ENCODE data around the gene LYPD3.

DNA sequence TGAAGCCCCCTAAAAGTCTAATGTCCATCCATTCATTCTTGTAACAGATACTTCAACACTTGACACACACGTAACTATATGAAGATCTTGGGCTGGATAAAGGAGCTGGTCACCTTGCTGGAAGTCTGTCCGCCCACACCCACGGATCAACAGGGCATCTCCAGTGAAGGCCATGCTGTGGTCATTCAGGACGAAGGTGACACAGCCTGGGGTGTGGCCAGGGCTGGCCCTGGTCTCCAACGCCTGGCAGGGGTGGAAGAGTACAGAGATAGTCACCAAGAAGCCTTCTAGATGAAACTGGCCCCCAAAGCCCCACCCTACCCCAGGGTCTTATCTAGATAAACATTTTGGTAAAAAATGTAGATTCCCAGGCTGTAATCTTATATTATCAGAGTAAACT is 45.9 kb upstream of the LYPD3 start:
- TF ChIP-seq, protein P1, sequence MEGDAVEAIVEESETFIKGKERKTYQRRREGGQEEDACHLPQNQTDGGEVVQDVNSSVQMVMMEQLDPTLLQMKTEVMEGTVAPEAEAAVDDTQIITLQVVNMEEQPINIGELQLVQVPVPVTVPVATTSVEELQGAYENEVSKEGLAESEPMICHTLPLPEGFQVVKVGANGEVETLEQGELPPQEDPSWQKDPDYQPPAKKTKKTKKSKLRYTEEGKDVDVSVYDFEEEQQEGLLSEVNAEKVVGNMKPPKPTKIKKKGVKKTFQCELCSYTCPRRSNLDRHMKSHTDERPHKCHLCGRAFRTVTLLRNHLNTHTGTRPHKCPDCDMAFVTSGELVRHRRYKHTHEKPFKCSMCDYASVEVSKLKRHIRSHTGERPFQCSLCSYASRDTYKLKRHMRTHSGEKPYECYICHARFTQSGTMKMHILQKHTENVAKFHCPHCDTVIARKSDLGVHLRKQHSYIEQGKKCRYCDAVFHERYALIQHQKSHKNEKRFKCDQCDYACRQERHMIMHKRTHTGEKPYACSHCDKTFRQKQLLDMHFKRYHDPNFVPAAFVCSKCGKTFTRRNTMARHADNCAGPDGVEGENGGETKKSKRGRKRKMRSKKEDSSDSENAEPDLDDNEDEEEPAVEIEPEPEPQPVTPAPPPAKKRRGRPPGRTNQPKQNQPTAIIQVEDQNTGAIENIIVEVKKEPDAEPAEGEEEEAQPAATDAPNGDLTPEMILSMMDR (IDR thresholded peaks at IDR 0.05; ENCODE audit: low read depth, low read length): no peak
- no peak for TF ChIP-seq MYC (IDR thresholded peaks at IDR 0.05; ENCODE audit: low read depth, low read length)
